Stimulated activated naive CD4-positive, alpha-beta T cell treated with Interleukin-2 at 50 U/mL for 16 hours (primary cell): ENCODE data around the gene NLRX1.
"Not testable (repeated sequence)": the region's sequence is repeated elsewhere in the genome, so short reads cannot be mapped to it uniquely, and the experiment has no call there.

Experiments used
- DNase-seq: peaks from one replicate; lab custom pipeline; 2025; lab: John Stamatoyannopoulos, UW

Gene NLRX1

GRCh38 chr11:119206511-119207414 lies 38.2 kb downstream of the NLRX1 start:
- peak; percentile 54 for DNase-seq

GRCh38 chr11:119207415-119207960 lies 39.0 kb downstream of the NLRX1 start:
- no peak for DNase-seq

GRCh38 chr11:119209186-119209585 lies 40.7 kb downstream of the NLRX1 start:
- no peak for DNase-seq

GRCh38 chr11:119210050-119210449 lies 41.5 kb downstream of the NLRX1 start:
- DNase-seq: no peak

- DNase-seq: no peak
Measured at GRCh38 chr11:119218141-119218878, 49.8 kb downstream of the NLRX1 start.

- no peak for DNase-seq
Measured at GRCh38 chr11:119222308-119222707, 53.8 kb downstream of the NLRX1 start.

- no peak for DNase-seq
Measured at GRCh38 chr11:119222891-119223290, 54.4 kb downstream of the NLRX1 start.

- no peak for DNase-seq
Measured at GRCh38 chr11:119223856-119224255, 55.3 kb downstream of the NLRX1 start.

GRCh38 chr11:119228535-119229287 lies 60.2 kb downstream of the NLRX1 start:
- not testable (repeated sequence) for DNase-seq

GRCh38 chr11:119229288-119229672 lies 60.8 kb downstream of the NLRX1 start:
- no peak for DNase-seq

- DNase-seq: no peak
Measured at GRCh38 chr11:119229741-119230140, 61.2 kb downstream of the NLRX1 start.
